IMR-90 (cell line): ENCODE data around the gene SOWAHB. TPM values are rescaled to one million over a fixed set of nuclear protein-coding genes. Genes with fewer than 3 reads are reported as not detected.

Source experiments
- ATAC-seq: fragments of 200-7000 bp; cut with Tn5 transposase; 2 replicates; pipeline ENCODE4 v1.9.1; 2020; ENCODE audit warnings: low read depth, mild to moderate bottlenecking, moderate library complexity
- BruUV-seq: library from RNA; stranded (reverse); fragments of 400-500 nt; replicated peaks from 2 replicates; lab custom pipeline; 2021; lab: Mats Ljungman, UMichigan
- CTCF ChIA-PET: fragments of 300-600 bp; formaldehyde crosslinking; extraction: SDS; loops from one replicate; lab custom pipeline; 2021; ENCODE audit warnings: antibody characterized with exemption; lab: Yijun Ruan, JAX
- POLR2A ChIA-PET: fragments of 300-600 bp; sonication (Branson Sonifier 250); formaldehyde crosslinking; loops from one replicate; lab custom pipeline; 2022; ENCODE audit warnings: antibody characterized with exemption; ENCODE audit not compliant: unreplicated experiment; lab: Charles Lee
- DNase-seq: peaks from one replicate; pipeline ENCODE4 v3.0.0; 2013
- H2AFZ ChIP-seq: replicated peaks from 2 replicates; pipeline ENCODE3; 2013; ENCODE audit warnings: low read length, mild to moderate bottlenecking; ENCODE audit not compliant: poor library complexity
- H2AK5ac ChIP-seq: 2 replicates; pipeline ENCODE4 v1.6.1; 2013; ENCODE audit warnings: low read depth, low read length, inconsistent platforms
- H2AK9ac ChIP-seq: replicated peaks from 2 replicates; pipeline ENCODE3; 2013; ENCODE audit warnings: mild to moderate bottlenecking, low read depth, low read length, moderate library complexity; ENCODE audit not compliant: poor library complexity
- H2BK120ac ChIP-seq: 2 replicates; pipeline ENCODE4 v1.6.1; 2013; ENCODE audit warnings: low read depth, low read length, inconsistent platforms
- H2BK15ac ChIP-seq: 3 replicates; pipeline ENCODE4 v1.6.1; 2013; ENCODE audit warnings: low read depth, low read length, inconsistent platforms
- H2BK20ac ChIP-seq: 2 replicates; pipeline ENCODE4 v1.6.1; 2013; ENCODE audit warnings: low read depth, mild to moderate bottlenecking, inconsistent platforms, low read length, moderate library complexity
- H2BK5ac ChIP-seq: 2 replicates; pipeline ENCODE4 v1.6.1; 2013; ENCODE audit warnings: mild to moderate bottlenecking, low read depth, low read length, inconsistent platforms; ENCODE audit not compliant: poor library complexity, severe bottlenecking
- H3K14ac ChIP-seq: replicated peaks from 2 replicates; pipeline ENCODE4 v1.6.1; 2013; ENCODE audit warnings: low read depth, low read length, inconsistent platforms
- H3K18ac ChIP-seq: 2 replicates; pipeline ENCODE4 v1.6.1; 2013; ENCODE audit warnings: low read depth, low read length, control low read depth
- H3K23ac ChIP-seq: 2 replicates; pipeline ENCODE4 v1.6.1; 2013; ENCODE audit warnings: low read depth, low read length, inconsistent platforms
- H3K27ac ChIP-seq: 2 replicates; pipeline ENCODE4 v1.5.1; 2013; ENCODE audit warnings: mild to moderate bottlenecking, control low read depth, low read length; ENCODE audit not compliant: insufficient read depth
- H3K27me3 ChIP-seq: 2 replicates; pipeline ENCODE4 v1.6.1; 2013; ENCODE audit warnings: low read length; ENCODE audit not compliant: control insufficient read depth, insufficient read depth
- H3K36me3 ChIP-seq: 2 replicates; pipeline ENCODE4 v1.6.1; 2013; ENCODE audit warnings: low read length, mixed read lengths; ENCODE audit not compliant: control insufficient read depth, insufficient read depth
- H3K4ac ChIP-seq: 2 replicates; pipeline ENCODE4 v1.6.1; 2013; ENCODE audit warnings: low read depth, low read length, inconsistent platforms
- H3K4me1 ChIP-seq: 2 replicates; pipeline ENCODE4 v1.6.1; 2013; ENCODE audit warnings: low read length, mixed read lengths; ENCODE audit not compliant: control insufficient read depth, insufficient read depth
- H3K4me2 ChIP-seq: 2 replicates; pipeline ENCODE4 v1.6.1; 2013; ENCODE audit warnings: low read depth, mild to moderate bottlenecking, control low read depth, low read length, moderate library complexity
- H3K4me3 ChIP-seq: 2 replicates; pipeline ENCODE4 v1.5.1; 2013; ENCODE audit warnings: low read depth, mild to moderate bottlenecking, control low read depth, low read length, moderate library complexity; ENCODE audit not compliant: insufficient read depth
- H3K56ac ChIP-seq: 2 replicates; pipeline ENCODE4 v1.6.1; 2013; ENCODE audit warnings: low read length, inconsistent platforms; ENCODE audit not compliant: insufficient read depth; ENCODE audit errors: extremely low read depth
- H3K79me1 ChIP-seq, 2 experiments: 2 replicates each; pipeline ENCODE4 v1.6.1; 2013; ENCODE audit warnings: low read length in 2 of 2, inconsistent platforms in 1 of 2, low read depth in 1 of 2
- H3K9ac ChIP-seq: 2 replicates; pipeline ENCODE4 v1.6.1; 2013; ENCODE audit warnings: low read depth, low read length, control low read depth
- H3K9me1 ChIP-seq: 2 replicates; pipeline ENCODE4 v1.6.1; 2013; ENCODE audit warnings: low read length, inconsistent platforms; ENCODE audit not compliant: insufficient read depth
- H3K9me3 ChIP-seq: 2 replicates; pipeline ENCODE4 v1.6.1; 2013; ENCODE audit warnings: low read length; ENCODE audit not compliant: control insufficient read depth, insufficient read depth
- H4K20me1 ChIP-seq: 2 replicates; pipeline ENCODE4 v1.6.1; 2013; ENCODE audit warnings: low read length, inconsistent platforms; ENCODE audit not compliant: insufficient read depth
- H4K5ac ChIP-seq: 2 replicates; pipeline ENCODE4 v1.6.1; 2013; ENCODE audit warnings: mild to moderate bottlenecking, low read depth, low read length, control low read depth
- H4K8ac ChIP-seq, 2 experiments: 2 replicates each; pipeline ENCODE4 v1.6.1; 2013; ENCODE audit warnings: low read depth in 2 of 2, low read length in 2 of 2, control low read depth in 1 of 2, inconsistent platforms in 1 of 2
- H4K91ac ChIP-seq: 2 replicates; pipeline ENCODE4 v1.6.1; 2013; ENCODE audit warnings: low read depth, low read length, inconsistent platforms; ENCODE audit not compliant: insufficient read depth
- CHD1 ChIP-seq: IDR thresholded peaks from 2 replicates; pipeline ENCODE4 v1.6.1; 2012; ENCODE audit warnings: low read depth, low read length, improper control_type of control experiment
- MAFK ChIP-seq: IDR thresholded peaks from 2 replicates; pipeline ENCODE4 v1.6.1; 2012; ENCODE audit warnings: low read depth, low read length, improper control_type of control experiment
- RCOR1 ChIP-seq: IDR thresholded peaks from 2 replicates; pipeline ENCODE4 v1.6.1; 2012; ENCODE audit warnings: mild to moderate bottlenecking, low read length, improper control_type of control experiment; ENCODE audit not compliant: insufficient replicate concordance
- RFX5 ChIP-seq: IDR thresholded peaks from 2 replicates; pipeline ENCODE4 v1.8.0; 2012; ENCODE audit warnings: low read depth, mild to moderate bottlenecking, low read length, moderate library complexity
- WGBS, 2 experiments: methylation state at CpG; one replicate each; pipeline versions ENCODE4 v1.1.5 to v1.1.7; 2013; ENCODE audit warnings: missing lambda C conversion rate in 2 of 2; ENCODE audit not compliant: insufficient read length in 1 of 2; ENCODE audit errors: extremely low coverage in 2 of 2; 5-methylcytosine and 5-hydroxymethylcytosine counted together
- dilution Hi-C: fragments of 300-500 bp; cut with HindIII; formaldehyde crosslinking; loops from one replicate; pipeline ENCODE4 v1.14.3; 2018; ENCODE audit warnings: low sequenced_read_pairs; ENCODE audit not compliant: unreplicated experiment
- in situ Hi-C: fragments of 300-500 bp; cut with MboI; formaldehyde crosslinking; loops from 3 replicates; pipeline ENCODE4 v1.14.3; 2019; ENCODE audit warnings: low sequenced_read_pairs, inconsistent platforms, mixed read lengths
- intact Hi-C: fragments of 100-400 bp; cut with micrococcal nuclease; formaldehyde crosslinking; loops from 2 replicates; pipeline ENCODE4 v1.10.0; 2022
- polyA plus RNA-seq, 3 experiments: library from polyadenylated mRNA; depleted of rRNA; stranded (reverse); fragments of >200 nt; gene quantifications; 2 replicates each; pipeline ENCODE4 v1.2.3, GENCODE V29; 2012; ENCODE audit warnings: low replicate concordance in 1 of 3
- total RNA-seq: library from RNA; depleted of rRNA; stranded (reverse); fragments of >200 nt; gene quantifications from 2 replicates; pipeline ENCODE4 v1.2.3, GENCODE V29; 2012

SOWAHB gene
- total and polyA plus RNA-seq, 2 of the 4 experiments (the other 2 are of a cell fraction): not detected

GRCh38 chr4:76897536-76898384 is at the start of gene SOWAHB (continued):
- TF ChIP-seq RFX5 (no peak), MAFK (no peak), CHD1 (no peak)

DNA sequence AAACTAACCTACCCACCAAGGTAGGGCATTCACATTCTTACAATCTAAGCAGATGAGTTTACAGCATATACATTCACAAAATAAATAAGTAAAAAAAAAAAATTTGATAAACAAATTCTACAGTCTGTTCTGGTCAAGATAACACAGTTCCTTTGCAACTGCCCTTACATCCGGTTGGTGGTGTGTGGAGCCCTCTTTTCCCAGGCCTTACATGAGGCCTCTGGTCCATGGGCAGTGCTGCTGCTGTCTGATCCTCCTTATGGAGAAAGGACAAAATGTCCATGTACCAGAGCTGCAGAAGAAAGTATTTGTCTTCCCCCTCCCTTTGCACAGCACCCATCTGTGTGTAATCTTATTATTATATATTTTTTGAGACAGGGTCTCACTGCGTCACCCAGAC is 49.4 kb upstream of the SOWAHB start:
- no peak for ATAC-seq
- H3K36me3 ChIP-seq: no peaks in the 10 kb centered on the region; the same call in 1 of the 2 replicates
- peak overlapping the region; percentile 27; the same call in 1 of the 2 replicates for H3K9ac ChIP-seq
- peak overlapping the region; percentile 71; the same call in 1 of the 2 replicates for H3K23ac ChIP-seq
- peak overlapping the region; percentile 79 for H3K14ac ChIP-seq
- peak overlapping the region; percentile 6 for H2BK5ac ChIP-seq
- intact Hi-C loops (loop anchor here (5.0 to 10.0 kb wide), 2 partner anchors 255 to 323 kb away; no protein-coding TSS in a partner anchor), in situ Hi-C loops (loop anchor here (10.0 kb wide), 2 partner anchors 163 to 433 kb away; no protein-coding TSS in a partner anchor), dilution Hi-C loops (no loop called here)
- no peak for TF ChIP-seq RCOR1
- no peak overlapping the region for H4K91ac ChIP-seq
- H3K56ac ChIP-seq: no peak overlapping the region
- 20% methylated on average over 1 of the region's 2 CpGs; no CpG with 5 or more reads in 1 of the 2 experiments for WGBS, 2 experiments
- H4K5ac ChIP-seq: no peak overlapping the region
- H3K4me3 ChIP-seq: peak overlapping the region; percentile 22
- no peak overlapping the region for H2AFZ ChIP-seq
- 0 out of 2 replicates have a peak overlapping the region, but pooled peaks have one; percentile 4 for H3K18ac ChIP-seq
- peak overlapping the region; percentile 89; the same call in 1 of the 2 replicates for H2AK5ac ChIP-seq
- 0 out of 2 replicates have a peak overlapping the region, but pooled peaks have one; percentile 10 for H3K27ac ChIP-seq
- peaks cover 24% of the 10 kb centered on the region; the same call in 1 of the 2 replicates for H4K20me1 ChIP-seq
- H3K27me3 ChIP-seq: no peaks in the 10 kb centered on the region
- peaks cover 3% of the 10 kb centered on the region; the same call in 1 of the 2 replicates for H3K9me1 ChIP-seq
- H2AK9ac ChIP-seq: no peak overlapping the region
- H2BK120ac ChIP-seq: 0 out of 2 replicates have a peak overlapping the region, but pooled peaks have one; percentile 20
- H3K4me2 ChIP-seq: peak overlapping the region; percentile 92
- no peak for DNase-seq
- no peaks in the 10 kb centered on the region for H3K9me3 ChIP-seq
- CTCF ChIA-PET: interaction anchor here (0.6 kb wide), 1 partner anchor 190 kb away, joined by 4 read pairs; no protein-coding TSS in a partner anchor
- peak overlapping the region in 1 of 2 experiments; percentile 56; a peak in 1 of 4 replicates for H4K8ac ChIP-seq
- BruUV-seq: no TSS peak
- peak overlapping the region; percentile 67; the same call in 1 of the 2 replicates for H3K4ac ChIP-seq
- H3K79me1 ChIP-seq: peaks cover 5 to 50% of the 10 kb centered on the region in 2 experiments; a peak in 3 of 4 replicates
- H3K4me1 ChIP-seq: peaks cover 2% of the 10 kb centered on the region
- no peak overlapping the region; the same call in 2 of the 3 replicates for H2BK15ac ChIP-seq
- no peak overlapping the region for H2BK20ac ChIP-seq
- POLR2A ChIA-PET: interaction anchor here (0.7 to 1.5 kb wide), 2 partner anchors 20 to 166 kb away, joined by 3 to 4 read pairs; no protein-coding TSS in a partner anchor
